PC-3 (cell line): ENCODE measurements around the gene UFD1.

Experiments used
- CTCF ChIP-seq: fragments of 300-600 bp; sonication (generic); conservative IDR thresholded peaks from 2 replicates; pipeline ENCODE4 v1.5.1; 2017; ENCODE audit warnings: antibody characterized with exemption, low read depth, mild to moderate bottlenecking, low read length
- EZH2 ChIP-seq: fragments of 300-600 bp; sonication (generic); IDR thresholded peaks from one replicate; pipeline ENCODE4 v1.6.1; 2017; ENCODE audit warnings: antibody characterized with exemption, mild to moderate bottlenecking, low read length; ENCODE audit not compliant: unreplicated experiment
- EZH2phosphoT487 ChIP-seq: fragments of 300-600 bp; sonication (generic); IDR thresholded peaks from 2 replicates; pipeline ENCODE4 v1.6.1; 2018; ENCODE audit warnings: mild to moderate bottlenecking, antibody characterized with exemption, low read length, borderline replicate concordance

- TF ChIP-seq CTCF (no peak), EZH2phosphoT487 (no peak), EZH2 (no peak)
These were observed 19.0 kb downstream of the UFD1 start for GRCh38 chr22:19460036-19460435.
